HepG2 (cell line): ENCODE data around the gene ZNF341. TPM values are rescaled to one million over a fixed set of nuclear protein-coding genes. Genes with fewer than 3 reads are reported as not detected.
A peak's percentile ranks its signal among the peaks of the same experiment; 100 is the strongest.

ENCODE experiments used
- ARID2 ChIP-seq: sonication (generic); formaldehyde crosslinking; IDR thresholded peaks from 2 replicates; pipeline ENCODE4 v1.8.1; 2022; ENCODE audit warnings: mild to moderate bottlenecking, missing genetic modification reagents, borderline replicate concordance
- CAMTA2 ChIP-seq: sonication (generic); formaldehyde crosslinking; IDR thresholded peaks from 2 replicates; pipeline ENCODE4 v1.4.0; 2020; ENCODE audit warnings: mild to moderate bottlenecking, missing genetic modification reagents, borderline replicate concordance
- CHD2 ChIP-seq: IDR thresholded peaks from 2 replicates; pipeline ENCODE4 v1.6.1; 2011; ENCODE audit warnings: low read depth, low read length, improper control_type of control experiment
- DR1 ChIP-seq: sonication (generic); formaldehyde crosslinking; IDR thresholded peaks from 2 replicates; pipeline ENCODE4 v1.8.0; 2021; ENCODE audit warnings: mild to moderate bottlenecking, missing genetic modification reagents, inconsistent platforms
- GLMP ChIP-seq: sonication (generic); formaldehyde crosslinking; IDR thresholded peaks from 2 replicates; pipeline ENCODE4 v1.9.0; 2021; ENCODE audit warnings: missing genetic modification reagents, mild to moderate bottlenecking, borderline replicate concordance
- HINFP ChIP-seq: sonication (generic); formaldehyde crosslinking; IDR thresholded peaks from 2 replicates; pipeline ENCODE4 v1.4.0; 2020; ENCODE audit warnings: low read depth, mild to moderate bottlenecking, missing genetic modification reagents
- HMG20B ChIP-seq: conservative IDR thresholded peaks from 2 replicates; pipeline ENCODE4 v1.6.1; 2016; ENCODE audit warnings: missing genetic modification reagents, missing compliant biosample characterization
- MAFG ChIP-seq: sonication (generic); formaldehyde crosslinking; IDR thresholded peaks from 2 replicates; pipeline ENCODE4 v1.5.1; 2020; ENCODE audit warnings: mild to moderate bottlenecking, missing genetic modification reagents
- MLX ChIP-seq: IDR thresholded peaks from 2 replicates; pipeline ENCODE4 v1.6.1; 2016
- NFE2L2 ChIP-seq: fragments of 150-350 bp; IDR thresholded peaks from 2 replicates; pipeline ENCODE4 v1.6.1; 2014; ENCODE audit warnings: low read length
- SNAPC5 ChIP-seq: sonication (generic); formaldehyde crosslinking; IDR thresholded peaks from 2 replicates; pipeline ENCODE4 v1.8.1; 2023; ENCODE audit warnings: mild to moderate bottlenecking, missing genetic modification reagents, borderline replicate concordance
- TFAP4 ChIP-seq: sonication (generic); IDR thresholded peaks from 2 replicates; pipeline ENCODE4 v1.6.1; 2016; ENCODE audit warnings: low read depth, borderline replicate concordance
- ZBTB10 ChIP-seq: sonication (generic); formaldehyde crosslinking; IDR thresholded peaks from 2 replicates; pipeline ENCODE4 v1.4.0; 2020; ENCODE audit warnings: missing genetic modification reagents, borderline replicate concordance
- ZNF382 ChIP-seq: sonication (generic); formaldehyde crosslinking; IDR thresholded peaks from 2 replicates; pipeline ENCODE4 v1.5.0; 2020; ENCODE audit warnings: missing genetic modification reagents, mild to moderate bottlenecking, borderline replicate concordance
- ZNF503 ChIP-seq: sonication (generic); formaldehyde crosslinking; IDR thresholded peaks from 2 replicates; pipeline ENCODE4 v1.4.0; 2020; ENCODE audit warnings: missing genetic modification reagents
- ZNF558 ChIP-seq: sonication (generic); formaldehyde crosslinking; IDR thresholded peaks from 2 replicates; pipeline ENCODE4 v1.9.0; 2022; ENCODE audit warnings: mild to moderate bottlenecking, missing genetic modification reagents, borderline replicate concordance
- ZNF572 ChIP-seq: sonication (generic); formaldehyde crosslinking; IDR thresholded peaks from 2 replicates; pipeline ENCODE4 v1.5.1; 2020; ENCODE audit warnings: mild to moderate bottlenecking, missing genetic modification reagents
- ZNF691 ChIP-seq: sonication (generic); formaldehyde crosslinking; IDR thresholded peaks from 2 replicates; pipeline ENCODE4 v1.4.0; 2020; ENCODE audit warnings: missing genetic modification reagents, low read depth, mild to moderate bottlenecking, borderline replicate concordance
- ZNF792 ChIP-seq: IDR thresholded peaks from 2 replicates; pipeline ENCODE4 v1.6.1; 2016
- ZSCAN25 ChIP-seq: sonication (generic); formaldehyde crosslinking; IDR thresholded peaks from 2 replicates; pipeline ENCODE4 v1.8.0; 2022; ENCODE audit warnings: mild to moderate bottlenecking, missing genetic modification reagents
- polyA plus RNA-seq, 8 experiments: library from polyadenylated mRNA; depleted of rRNA in 3 of 8; stranded (reverse) in 7 of 8; unstranded in 1 of 8; fragments of >200 nt; fragmentation: Illumina TruSeq in 4 of 8; extraction: Trizol in 4 of 8; gene quantifications; 2 replicates each; pipeline versions ENCODE4 v1.2.1 to v1.2.3, GENCODE V29; 2011 to 2016; ENCODE audit warnings: low read depth in 4 of 8, missing spikeins in 1 of 8, mixed read lengths in 1 of 8; ENCODE audit not compliant: insufficient read depth in 1 of 8
- total RNA-seq, 5 experiments: library from RNA; depleted of rRNA; stranded (reverse); fragments of >200 nt; fragmentation: Illumina TruSeq; extraction: Trizol; gene quantifications; 2 replicates each; pipeline ENCODE4 v1.2.3, GENCODE V29; 2016; ENCODE audit warnings: low read depth in 1 of 5

Gene ZNF341
- total and polyA plus RNA-seq, 2 of the 13 experiments (the other 11 are each of a cell fraction or from before 2014, with no cell fraction given): 1.1 to 2.2 TPM

- TF ChIP-seq TFAP4 (no peak), ZNF572 (CRISPR knock-in tag) (0 out of 2 replicates have a peak, but pooled peaks have one; percentile 48), SNAPC5 (CRISPR knock-in tag) (no peak), ZNF382 (CRISPR knock-in tag) (no peak), GLMP (CRISPR knock-in tag) (no peak), CHD2 (no peak), CAMTA2 (no peak), DR1 (no peak), ZNF792 (peak; percentile 61), ZSCAN25 (CRISPR knock-in tag) (peak; percentile 54; the same call in 1 of the 2 replicates), MLX (CRISPR knock-in tag) (no peak), ZNF691 (CRISPR knock-in tag) (peak; percentile 72; the same call in 1 of the 2 replicates), ZNF503 (peak; percentile 34; the same call in 1 of the 2 replicates), HINFP (no peak), ZNF558 (CRISPR knock-in tag) (no peak), ZBTB10 (peak; percentile 31; the same call in 1 of the 2 replicates), ARID2 (CRISPR knock-in tag) (no peak), HMG20B (CRISPR knock-in tag) (no peak), MAFG (CRISPR knock-in tag) (no peak), NFE2L2 (no peak)
Observed at GRCh38 chr20:33731693-33732165, at the start of gene ZNF341 (continued).
